ENCODE results near the gene NR4A3. TPM values are rescaled to one million over a fixed set of nuclear protein-coding genes. Genes with fewer than 3 reads are reported as not detected.
"Not testable (repeated sequence)": the region's sequence is repeated elsewhere in the genome, so short reads cannot be mapped to it uniquely, and the experiment has no call there.

The NR4A3 gene
- total and polyA plus RNA-seq, 9 of the 15 experiments (the other 6 are each of a cell fraction or from before 2014, with no cell fraction given): 0.04 to 0.07 TPM; not detected in 7

GRCh38 chr9:99855467-99856176 lies 33.9 kb downstream of the NR4A3 start:
- TF ChIP-seq MLX (CRISPR knock-in tag; conservative IDR thresholded peaks at IDR 0.05) (no peak), CTCF (IDR thresholded peaks at IDR 0.05 in 2 of 3, conservative IDR thresholded peaks at IDR 0.05 in 1 of 3; ENCODE audit: insufficient read depth in 2 of 3, low read depth in 1 of 3, low read length in 3 of 3) (0 out of 6 replicates have a peak, but pooled peaks of 1 of the 3 experiments have one; percentile 16)
- H3K79me2 ChIP-seq (ENCODE audit: control insufficient read depth, insufficient read depth, low read length): no peaks in the 10 kb centered on the region
- no peak overlapping the region for H3K4me3 ChIP-seq
- H3K27ac ChIP-seq (ENCODE audit: extremely low read depth, low read depth, low read length): no peak overlapping the region
- no peak for FAIRE-seq
- no peak overlapping the region for H3K4me2 ChIP-seq (ENCODE audit: insufficient read depth, low read length)
- DNase-seq (ENCODE audit: extremely low read depth in 1 of 4, low spot score in 3 of 4): peak in 1 of 4 experiments; percentile 11
- no peaks in the 10 kb centered on the region for H3K9me1 ChIP-seq (ENCODE audit: control insufficient read depth, insufficient read depth, low read length)
- no peaks in the 10 kb centered on the region for H4K20me1 ChIP-seq (replicated peaks; ENCODE audit: control insufficient read depth, insufficient read depth, low read length)
- no peaks in the 10 kb centered on the region for H3K9me3 ChIP-seq (replicated peaks; ENCODE audit: control insufficient read depth, insufficient read depth, low read depth, low read length)
- 3% methylated on average over 8 of the region's 8 CpGs for WGBS (ENCODE audit: insufficient coverage, low coverage, missing lambda C conversion rate)
- ChIA-PET POLR2A (interaction anchor here (0.5 to 0.6 kb wide), 2 partner anchors 292 to 411 kb away, joined by 3 to 4 read pairs; no protein-coding TSS in a partner anchor), CTCF (ENCODE audit: low intra/inter-chr PET ratio) (no interaction called here)
- H3K4me1 ChIP-seq (replicated peaks in 1 of 2; ENCODE audit: control insufficient read depth in 2 of 2, insufficient read depth in 2 of 2, low read length in 2 of 2): no peaks in the 10 kb centered on the region
- peaks cover 5 to 10% of the 10 kb centered on the region in 2 experiments; a peak in 3 of 5 replicates for H3K27me3 ChIP-seq (ENCODE audit: control insufficient read depth in 2 of 2, insufficient read depth in 2 of 2, low read length in 2 of 2)
- H3K9ac ChIP-seq (ENCODE audit: insufficient read depth in 1 of 2, low read depth in 2 of 2, low read length in 2 of 2): no peak overlapping the region
- intact Hi-C loops (cut with micrococcal nuclease): no loop called here
- BruUV-seq (replicated peaks): no TSS peak
- ATAC-seq: peak; percentile 65; the same call in 1 of the 3 replicates
- H2AFZ ChIP-seq (ENCODE audit: low read depth, low read length): no peak overlapping the region
- no peaks in the 10 kb centered on the region for H3K36me3 ChIP-seq (ENCODE audit: control insufficient read depth, insufficient read depth, low read length)
- in situ Hi-C loops (cut with MboI): no loop called here

GRCh38 chr9:99857576-99857975 lies 35.9 kb downstream of the NR4A3 start:
- H3K9me1 ChIP-seq (ENCODE audit: control insufficient read depth, insufficient read depth, low read length); H3K36me3 ChIP-seq (ENCODE audit: control insufficient read depth, insufficient read depth, low read length); ATAC-seq; H3K4me1 ChIP-seq (replicated peaks in 1 of 2; ENCODE audit: control insufficient read depth in 2 of 2, insufficient read depth in 2 of 2, low read length in 2 of 2); H3K27me3 ChIP-seq (ENCODE audit: control insufficient read depth in 2 of 2, insufficient read depth in 2 of 2, low read length in 2 of 2); H3K9ac ChIP-seq (ENCODE audit: insufficient read depth in 1 of 2, low read depth in 2 of 2, low read length in 2 of 2); in situ Hi-C loops (cut with MboI); BruUV-seq (replicated peaks); H3K27ac ChIP-seq (ENCODE audit: extremely low read depth, low read depth, low read length); H4K20me1 ChIP-seq (replicated peaks; ENCODE audit: control insufficient read depth, insufficient read depth, low read length); DNase-seq (ENCODE audit: extremely low read depth in 1 of 4, low spot score in 3 of 4); CTCF ChIA-PET (ENCODE audit: low intra/inter-chr PET ratio); H3K4me2 ChIP-seq (ENCODE audit: insufficient read depth, low read length); FAIRE-seq; H2AFZ ChIP-seq (ENCODE audit: low read depth, low read length); H3K79me2 ChIP-seq (ENCODE audit: control insufficient read depth, insufficient read depth, low read length); intact Hi-C loops (cut with micrococcal nuclease); H3K9me3 ChIP-seq (replicated peaks; ENCODE audit: control insufficient read depth, insufficient read depth, low read depth, low read length); H3K4me3 ChIP-seq: not testable (repeated sequence)
- 5% methylated on average over 3 of the region's 3 CpGs for WGBS (ENCODE audit: insufficient coverage, low coverage, missing lambda C conversion rate)
- POLR2A ChIA-PET: interaction anchor here (0.8 kb wide), 1 partner anchor 123 kb away, joined by 3 read pairs; no protein-coding TSS in a partner anchor
